Spleen (tissue), 7 donors: ENCODE results near the gene GNG14.

ENCODE experiments used
- CTCF ChIP-seq, 11 experiments: fragments of 200-600 bp in 7 of 11; fragments of 450-650 bp in 4 of 11; sonication (generic) in 4 of 11; IDR thresholded peaks in 8 of 11; conservative IDR thresholded peaks in 3 of 11; 1 replicate in 7 of 11; 2 replicates in 4 of 11; pipeline versions ENCODE4 v1.4.0 to v1.8.0; 2016 to 2021; ENCODE audit warnings: antibody characterized with exemption in 11 of 11, inconsistent platforms in 4 of 11, mild to moderate bottlenecking in 1 of 11
- POLR2A ChIP-seq, 3 donors: fragments of 450-650 bp; IDR thresholded peaks; one replicate each; pipeline ENCODE4 v1.5.1; 2017; ENCODE audit warnings: antibody characterized with exemption in 3 of 3, mild to moderate bottlenecking in 1 of 3
- POLR2AphosphoS5 ChIP-seq, 3 donors: sonication (generic); formaldehyde crosslinking; IDR thresholded peaks; one replicate each; pipeline ENCODE4 v1.5.1; 2017; ENCODE audit warnings: antibody characterized with exemption in 3 of 3
- donor health status: DM: no; HTN: no; CAD: no; lungs with moderate emphysema.
- donor health status: DM: no; HTN: no; CAD: no.
- donor health status: DM: no; HTN: no; CAD: no.

GRCh38 chr19:12676928-12677327, 10.9 kb upstream of the GNG14 start:
- TF ChIP-seq POLR2A (IDR thresholded peaks at IDR 0.05) (no peak), CTCF (IDR thresholded peaks at IDR 0.05 in 8 of 11, conservative IDR thresholded peaks at IDR 0.05 in 3 of 11) (no peak), POLR2AphosphoS5 (IDR thresholded peaks at IDR 0.05) (peak in 2 of 3 donors; percentile 15 to 46)
